ENCODE data around the gene RAB11B. TPM values are rescaled to one million over a fixed set of nuclear protein-coding genes. Genes with fewer than 3 reads are reported as not detected.
A peak's percentile ranks its signal among the peaks of the same experiment; 100 is the strongest.
"Not testable (repeated sequence)": the region's sequence is repeated elsewhere in the genome, so short reads cannot be mapped to it uniquely, and the experiment has no call there.

RAB11B gene
- total RNA-seq, 4 donors from 2014 or later = 76.2 to 181 (median 151) TPM

DNA sequence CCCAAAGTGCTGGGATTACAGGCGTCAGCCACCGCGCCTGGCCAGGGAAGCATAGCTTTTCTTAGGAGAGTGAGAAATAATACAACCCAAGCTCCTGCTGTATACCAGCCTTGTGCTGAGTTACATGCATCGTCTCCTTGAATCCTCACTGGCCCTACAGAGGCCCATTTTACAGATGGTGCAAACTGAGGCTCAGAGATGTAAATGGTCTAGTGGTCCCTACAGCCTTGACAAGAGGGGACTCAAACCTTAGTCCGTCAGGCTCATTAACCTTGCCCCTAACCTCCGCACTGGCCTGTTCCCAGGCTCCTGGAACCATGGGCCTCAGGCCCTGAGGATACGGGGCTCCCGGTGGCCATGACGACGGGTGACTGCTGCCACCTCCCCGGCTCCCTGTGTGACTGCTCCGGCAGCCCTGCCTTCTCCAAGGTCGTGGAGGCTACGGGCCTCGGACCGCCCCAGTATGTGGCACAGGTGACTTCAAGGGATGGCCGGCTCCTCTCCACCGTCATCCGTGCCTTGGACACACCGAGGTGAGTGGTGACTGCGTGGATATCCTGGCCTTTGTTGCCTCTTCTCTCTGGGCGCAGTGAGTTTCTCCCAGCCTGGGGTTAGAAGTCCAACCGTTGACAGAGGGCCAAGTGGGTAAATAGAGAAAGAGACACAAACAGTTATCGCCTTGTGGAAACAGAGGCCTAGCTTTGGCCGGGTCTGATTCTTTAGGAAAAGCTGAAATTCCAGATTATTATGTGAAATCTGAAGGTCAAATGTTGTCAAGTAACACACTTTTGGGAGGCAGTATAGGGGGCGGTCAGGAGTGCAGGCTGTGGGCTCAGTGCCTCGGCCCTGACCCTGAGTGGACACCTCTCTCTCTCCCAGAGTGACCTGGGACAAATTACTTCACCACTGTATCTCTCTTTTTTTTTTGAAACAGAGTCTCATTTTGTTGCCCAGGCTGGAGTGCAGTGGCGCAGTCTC lies 31.6 kb downstream of the RAB11B start:
- TF ChIP-seq, protein P1, sequence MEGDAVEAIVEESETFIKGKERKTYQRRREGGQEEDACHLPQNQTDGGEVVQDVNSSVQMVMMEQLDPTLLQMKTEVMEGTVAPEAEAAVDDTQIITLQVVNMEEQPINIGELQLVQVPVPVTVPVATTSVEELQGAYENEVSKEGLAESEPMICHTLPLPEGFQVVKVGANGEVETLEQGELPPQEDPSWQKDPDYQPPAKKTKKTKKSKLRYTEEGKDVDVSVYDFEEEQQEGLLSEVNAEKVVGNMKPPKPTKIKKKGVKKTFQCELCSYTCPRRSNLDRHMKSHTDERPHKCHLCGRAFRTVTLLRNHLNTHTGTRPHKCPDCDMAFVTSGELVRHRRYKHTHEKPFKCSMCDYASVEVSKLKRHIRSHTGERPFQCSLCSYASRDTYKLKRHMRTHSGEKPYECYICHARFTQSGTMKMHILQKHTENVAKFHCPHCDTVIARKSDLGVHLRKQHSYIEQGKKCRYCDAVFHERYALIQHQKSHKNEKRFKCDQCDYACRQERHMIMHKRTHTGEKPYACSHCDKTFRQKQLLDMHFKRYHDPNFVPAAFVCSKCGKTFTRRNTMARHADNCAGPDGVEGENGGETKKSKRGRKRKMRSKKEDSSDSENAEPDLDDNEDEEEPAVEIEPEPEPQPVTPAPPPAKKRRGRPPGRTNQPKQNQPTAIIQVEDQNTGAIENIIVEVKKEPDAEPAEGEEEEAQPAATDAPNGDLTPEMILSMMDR (IDR thresholded peaks at IDR 0.05) = no peak
- no peak for TF ChIP-seq POLR2A (IDR thresholded peaks at IDR 0.05)
- peaks cover 0 to 11% (median 0%) of the 10 kb centered on the region in 3 donors for H3K36me3 ChIP-seq
- DNase-seq = no peak
- H3K27me3 ChIP-seq = no peaks in the 10 kb centered on the region
- H3K4me1 ChIP-seq = peaks cover 0 to 13% (median 0%) of the 10 kb centered on the region in 4 donors
- no peak overlapping the region for H3K4me3 ChIP-seq
- no peak overlapping the region for H3K27ac ChIP-seq
- H3K9me3 ChIP-seq = no peaks in the 10 kb centered on the region

DNA sequence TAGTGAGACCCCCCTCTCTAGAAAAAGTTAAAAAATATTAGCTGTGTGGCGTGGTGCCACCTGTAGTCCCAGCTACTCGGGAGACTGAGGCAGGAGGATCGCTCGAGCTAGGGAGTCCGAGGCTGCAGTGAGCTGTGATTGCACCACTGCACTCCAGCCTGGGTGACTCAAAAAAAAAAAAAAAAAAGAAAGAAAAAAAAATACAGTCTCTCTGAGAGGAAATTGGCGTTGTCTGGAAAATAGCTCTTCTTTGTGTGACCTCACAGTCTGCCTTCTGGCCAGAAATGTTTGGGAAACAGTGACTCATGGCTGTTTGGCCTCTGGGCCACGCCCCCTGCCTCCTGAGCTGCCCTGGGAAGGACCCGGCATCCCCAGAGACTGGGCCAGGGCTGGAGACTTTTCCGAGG lies 33.7 kb downstream of the RAB11B start:
- peak; percentile 56 to 87 (median 65) for DNase-seq
- H3K27me3 ChIP-seq = no peaks in the 10 kb centered on the region
- no peak overlapping the region for H3K4me3 ChIP-seq
- no peaks in the 10 kb centered on the region for H3K9me3 ChIP-seq
- TF ChIP-seq, protein P1 (IDR thresholded peaks at IDR 0.05) = no peak
- no peak for TF ChIP-seq POLR2A (IDR thresholded peaks at IDR 0.05)
- H3K4me1 ChIP-seq = peaks cover 0 to 13% (median 0%) of the 10 kb centered on the region in 4 donors
- peak overlapping the region; percentile 49 to 89 (median 66) for H3K27ac ChIP-seq
- peaks cover 0 to 16% (median 0%) of the 10 kb centered on the region in 3 donors for H3K36me3 ChIP-seq

DNA sequence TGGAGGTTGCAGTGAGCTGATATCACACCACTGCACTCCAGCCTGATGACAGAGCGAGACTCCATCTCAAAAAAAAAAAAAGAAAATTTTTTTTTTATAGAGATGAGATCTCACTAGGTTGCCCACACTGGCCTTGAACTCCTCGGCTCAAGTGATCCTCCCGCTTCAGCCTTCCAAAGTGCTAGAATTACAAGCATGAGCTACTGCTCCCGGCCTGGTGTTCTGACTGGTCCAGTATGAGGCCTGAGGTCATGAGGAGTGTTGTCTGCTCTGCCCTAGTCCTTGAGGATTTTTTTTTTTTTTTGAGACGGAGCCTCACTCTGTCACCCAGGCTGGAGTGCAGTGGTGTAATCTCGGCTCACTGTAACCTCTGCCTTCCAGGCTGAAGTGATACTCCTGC lies 35.2 kb downstream of the RAB11B start:
- Histone ChIP-seq H3K36me3 (peaks cover 0 to 21% (median 0%) of the 10 kb centered on the region in 3 donors), H3K4me1 (peaks cover 0 to 13% (median 0%) of the 10 kb centered on the region in 4 donors)
- H3K9me3 ChIP-seq, H3K27me3 ChIP-seq, H3K27ac ChIP-seq, DNase-seq, H3K4me3 ChIP-seq: not testable (repeated sequence)

DNA sequence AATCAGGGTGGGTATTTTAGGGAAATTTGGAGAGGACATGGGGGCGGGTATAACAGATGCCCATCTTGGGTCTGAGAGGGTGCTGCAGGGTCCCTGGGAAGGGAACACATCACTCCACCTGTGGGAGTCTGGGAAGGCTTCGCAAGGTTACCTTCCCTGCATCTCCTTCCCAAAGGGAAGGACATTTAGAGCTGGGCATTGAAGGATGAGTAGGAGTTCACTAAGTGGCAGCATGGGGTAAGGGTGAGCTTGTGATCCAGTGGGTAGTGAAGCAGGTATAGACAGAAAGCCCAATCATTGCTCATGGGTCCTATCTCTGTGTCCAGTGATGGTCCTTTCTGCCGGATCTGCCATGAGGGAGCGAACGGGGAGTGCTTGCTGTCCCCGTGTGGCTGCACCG lies 36.1 kb downstream of the RAB11B start:
- Histone ChIP-seq H3K27me3 (no peaks in the 10 kb centered on the region), H3K36me3 (peaks cover 0 to 27% (median 0%) of the 10 kb centered on the region in 3 donors), H3K4me1 (peaks cover 0 to 13% (median 0%) of the 10 kb centered on the region in 4 donors), H3K9me3 (no peaks in the 10 kb centered on the region), H3K4me3 (no peak overlapping the region), H3K27ac (no peak overlapping the region)
- TF ChIP-seq, protein P1 (IDR thresholded peaks at IDR 0.05) = no peak
- DNase-seq = no peak

DNA sequence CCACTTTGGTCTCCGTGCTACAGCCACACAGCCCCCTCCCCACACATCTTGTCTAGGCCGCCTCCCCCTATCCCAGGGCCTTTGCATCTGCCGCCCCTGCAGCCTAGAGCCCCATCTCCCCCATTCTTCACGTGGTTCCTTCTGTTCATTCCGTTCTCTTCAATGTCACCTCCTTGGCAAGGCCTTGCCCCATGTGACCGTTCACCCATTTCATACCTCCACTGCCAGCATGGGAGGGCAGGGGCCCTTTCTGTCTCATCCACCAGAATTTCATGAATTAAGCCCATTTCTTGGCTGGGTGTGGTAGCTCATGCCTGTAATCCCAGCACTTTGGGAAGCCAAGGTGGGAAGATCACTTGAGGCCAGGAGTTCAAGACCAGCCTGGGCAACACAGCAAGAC lies 38.9 kb downstream of the RAB11B start:
- Histone ChIP-seq H3K4me1 (peaks cover 0 to 3% (median 0%) of the 10 kb centered on the region in 4 donors), H3K36me3 (peaks cover 0 to 20% (median 0%) of the 10 kb centered on the region in 3 donors), H3K4me3 (no peak overlapping the region), H3K27me3 (no peaks in the 10 kb centered on the region), H3K9me3 (no peaks in the 10 kb centered on the region), H3K27ac (no peak overlapping the region)
- DNase-seq = no peak
- TF ChIP-seq POLR2A (IDR thresholded peaks at IDR 0.05) = no peak
- TF ChIP-seq, protein P1 (IDR thresholded peaks at IDR 0.05) = no peak

DNA sequence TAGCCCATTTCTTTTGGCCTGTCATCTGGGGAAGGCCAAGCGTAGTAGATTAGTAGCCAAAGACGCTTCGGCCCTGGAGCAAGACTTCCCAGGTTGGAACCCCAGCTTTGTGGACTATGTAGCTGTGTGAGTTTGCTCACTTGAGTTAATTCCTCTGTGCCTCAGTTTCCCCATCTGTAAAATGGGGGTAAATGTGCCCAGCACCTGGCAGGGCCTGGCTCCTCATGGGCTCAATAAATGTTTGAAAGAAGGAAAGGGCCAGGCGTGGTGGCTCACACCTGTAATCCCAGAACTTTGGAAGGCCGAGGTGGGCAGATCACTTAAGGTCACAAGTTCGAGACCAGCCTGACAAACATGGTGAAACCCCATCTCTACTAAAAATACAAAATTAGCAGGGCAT lies 39.7 kb downstream of the RAB11B start:
- Histone ChIP-seq H3K4me3 (no peak overlapping the region), H3K9me3 (no peaks in the 10 kb centered on the region), H3K27ac (no peak overlapping the region), H3K27me3 (no peaks in the 10 kb centered on the region), H3K36me3 (peaks cover 0 to 20% (median 0%) of the 10 kb centered on the region in 3 donors), H3K4me1 (no peaks in the 10 kb centered on the region)
- TF ChIP-seq, protein P1 (IDR thresholded peaks at IDR 0.05) = no peak
- TF ChIP-seq POLR2A (IDR thresholded peaks at IDR 0.05) = no peak
- DNase-seq = no peak

Measured in Peyer's patch (tissue), 4 donors.